DND-41 (cell line): ENCODE results near the gene SYCE3.

ENCODE experiments used
- CTCF ChIP-seq: IDR thresholded peaks from 2 replicates; pipeline ENCODE4 v1.5.1; 2012; ENCODE audit warnings: borderline replicate concordance, low read length, moderate library complexity, mild to moderate bottlenecking; ENCODE audit not compliant: poor library complexity, severe bottlenecking; ENCODE audit errors: extremely low read depth
- EZH2 ChIP-seq: IDR thresholded peaks from 3 replicates; pipeline ENCODE4 v1.6.1; 2012; ENCODE audit warnings: borderline replicate concordance, low read depth, mild to moderate bottlenecking, moderate library complexity, low read length, inconsistent platforms; ENCODE audit not compliant: severe bottlenecking

- TF ChIP-seq CTCF = no peak
- no peak for TF ChIP-seq EZH2
These were observed 59.9 kb downstream of the SYCE3 start for GRCh38 chr22:50502628-50503474.
